OCI-LY1 (cell line): Measurements from ENCODE around the gene PANK3.

Experiments used
- H2AFZ ChIP-seq: fragments of 200-600 bp; sonication (generic), shearing (Covaris generic); 2 replicates; pipeline ENCODE4 v1.6.0; 2014; ENCODE audit warnings: antibody characterized with exemption, mild to moderate bottlenecking, low read length
- H3F3A ChIP-seq: fragments of 200-600 bp; sonication (generic), shearing (Covaris generic); 2 replicates; pipeline ENCODE4 v1.6.0; 2014; ENCODE audit warnings: mild to moderate bottlenecking, antibody characterized with exemption, low read length, moderate library complexity; ENCODE audit not compliant: insufficient read depth
- H3K27ac ChIP-seq: fragments of 200-600 bp; sonication (generic); 2 replicates; pipeline ENCODE4 v1.5.1; 2014; ENCODE audit warnings: low read length, mixed run types, mild to moderate bottlenecking, low read depth; ENCODE audit not compliant: poor library complexity, severe bottlenecking
- H3K27me3 ChIP-seq: fragments of 200-600 bp; sonication (generic); 2 replicates; pipeline ENCODE4 v1.6.0; 2014; ENCODE audit warnings: antibody characterized with exemption, mild to moderate bottlenecking, low read length, moderate library complexity; ENCODE audit not compliant: insufficient read depth
- H3K36me3 ChIP-seq: fragments of 200-600 bp; sonication (generic); 2 replicates; pipeline ENCODE4 v1.6.1; 2014; ENCODE audit warnings: mild to moderate bottlenecking, antibody characterized with exemption, low read length, moderate library complexity, mixed read lengths; ENCODE audit not compliant: insufficient read depth
- H3K4me1 ChIP-seq: fragments of 200-600 bp; sonication (generic); 2 replicates; pipeline ENCODE4 v1.5.1; 2014; ENCODE audit warnings: mild to moderate bottlenecking, low read length, moderate library complexity; ENCODE audit not compliant: insufficient read depth, severe bottlenecking
- H3K4me2 ChIP-seq: fragments of 200-600 bp; sonication (generic), shearing (Covaris generic); 2 replicates; pipeline ENCODE4 v1.6.1; 2014; ENCODE audit warnings: low read length
- H3K4me3 ChIP-seq: fragments of 200-600 bp; sonication (generic); 2 replicates; pipeline ENCODE4 v1.5.1; 2014; ENCODE audit warnings: low read length, low read depth, mild to moderate bottlenecking, mixed read lengths; ENCODE audit not compliant: poor library complexity, severe bottlenecking
- H3K79me2 ChIP-seq: fragments of 200-600 bp; shearing (Covaris generic); 2 replicates; pipeline ENCODE4 v1.6.1; 2016; ENCODE audit warnings: mixed run types, low read length, mixed read lengths; ENCODE audit not compliant: insufficient read depth
- H3K9ac ChIP-seq: fragments of 200-600 bp; sonication (generic), shearing (Covaris generic); 2 replicates; pipeline ENCODE4 v1.6.1; 2014; ENCODE audit warnings: mild to moderate bottlenecking, low read length, mixed read lengths
- H3K9me2 ChIP-seq: fragments of 200-600 bp; sonication (generic), shearing (Covaris generic); 2 replicates; pipeline ENCODE4 v1.6.1; 2014; ENCODE audit warnings: low read depth, mild to moderate bottlenecking, low read length, mixed read lengths
- H3K9me3 ChIP-seq: fragments of 200-600 bp; shearing (Covaris generic); 2 replicates; pipeline ENCODE4 v1.6.1; 2014; ENCODE audit warnings: low read length, mixed read lengths
- H4K20me1 ChIP-seq: fragments of 200-600 bp; sonication (generic), shearing (Covaris generic); 2 replicates; pipeline ENCODE4 v1.6.0; 2016; ENCODE audit warnings: mild to moderate bottlenecking, low read length; ENCODE audit not compliant: insufficient read depth
- CTCF ChIP-seq: fragments of 200-600 bp; sonication (generic), shearing (Covaris generic); IDR thresholded peaks from 2 replicates; pipeline ENCODE4 v1.5.1; 2017; ENCODE audit warnings: mild to moderate bottlenecking, antibody characterized with exemption, low read length, moderate library complexity, mixed read lengths
- EZH2 ChIP-seq: fragments of 200-600 bp; sonication (generic), shearing (Covaris generic); IDR thresholded peaks from 2 replicates; pipeline ENCODE4 v1.8.0; 2017; ENCODE audit warnings: borderline replicate concordance, mixed run types, mild to moderate bottlenecking, antibody characterized with exemption, low read length, moderate library complexity, mixed read lengths

The PANK3 gene

GRCh38 chr5:168579488-168580226 lies 489 bp upstream of the PANK3 start:
- no peak overlapping the region for H2AFZ ChIP-seq
- H3K79me2 ChIP-seq = peaks cover 43% of the 10 kb centered on the region
- H3K27ac ChIP-seq = peak overlapping the region; percentile 71
- peak overlapping the region; percentile 97 for H3K4me3 ChIP-seq
- H3K36me3 ChIP-seq = peaks cover 27% of the 10 kb centered on the region
- no peaks in the 10 kb centered on the region for H3K9me2 ChIP-seq
- H3K9ac ChIP-seq = peak overlapping the region; percentile 89
- H3K27me3 ChIP-seq = no peaks in the 10 kb centered on the region
- peaks cover 20% of the 10 kb centered on the region for H3K4me1 ChIP-seq
- H4K20me1 ChIP-seq = no peaks in the 10 kb centered on the region
- H3K4me2 ChIP-seq = peak overlapping the region; percentile 61
- H3F3A ChIP-seq = no peaks in the 10 kb centered on the region
- H3K9me3 ChIP-seq = peaks cover 12% of the 10 kb centered on the region; the same call in 1 of the 2 replicates
- TF ChIP-seq EZH2 (no peak), CTCF (no peak)

- H3K27ac ChIP-seq = no peak overlapping the region
- no peaks in the 10 kb centered on the region for H4K20me1 ChIP-seq
These were observed 1.2 kb downstream of the PANK3 start for GRCh38 chr5:168578006-168578405.

More at GRCh38 chr5:168578006-168578405, 1.2 kb downstream of the PANK3 start:
- Histone ChIP-seq H2AFZ (no peak overlapping the region), H3K4me3 (peak overlapping the region; percentile 97), H3K4me2 (peak overlapping the region; percentile 88), H3K9ac (peak overlapping the region; percentile 89), H3K36me3 (peaks cover 34% of the 10 kb centered on the region), H3K9me2 (no peaks in the 10 kb centered on the region), H3K79me2 (peaks cover 53% of the 10 kb centered on the region), H3F3A (no peaks in the 10 kb centered on the region), H3K27me3 (no peaks in the 10 kb centered on the region), H3K4me1 (peaks cover 20% of the 10 kb centered on the region), H3K9me3 (peaks cover 7% of the 10 kb centered on the region; the same call in 1 of the 2 replicates)
- TF ChIP-seq CTCF = no peak
- no peak for TF ChIP-seq EZH2
